Measurements from ENCODE around the gene MTCH2.

MTCH2 gene

DNA sequence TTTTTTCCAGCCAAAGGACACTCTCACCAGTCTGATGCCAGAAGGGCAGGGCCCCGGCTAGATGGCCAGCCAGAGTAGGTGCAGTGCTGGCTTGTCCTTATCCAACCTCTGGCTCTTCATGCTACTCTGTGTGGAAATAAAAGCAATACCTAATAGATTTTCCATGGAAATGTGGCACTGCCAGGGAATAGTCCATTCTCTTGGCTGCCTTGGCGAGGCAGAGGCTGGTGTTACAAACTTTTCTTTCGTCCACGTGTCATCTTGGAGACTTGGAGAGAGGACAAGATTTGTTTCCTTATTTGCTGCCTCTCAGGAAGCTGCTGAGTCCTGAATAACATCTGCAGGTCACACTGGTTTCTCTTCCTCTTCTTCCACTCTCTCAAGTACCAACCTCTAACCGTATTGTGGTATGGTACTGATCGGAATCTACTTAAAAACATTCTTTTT is 31.0 kb downstream of the MTCH2 start:
- H3K27ac Mint-ChIP-seq = no peak overlapping the region
- H3K9me3 Mint-ChIP-seq (ENCODE audit: low read depth) = no peaks in the 10 kb centered on the region
- H3K36me3 Mint-ChIP-seq = no peaks in the 10 kb centered on the region
- no peak overlapping the region for H3K4me3 Mint-ChIP-seq
- H3K4me1 Mint-ChIP-seq (ENCODE audit: low read depth) = no peaks in the 10 kb centered on the region
- H3K27me3 Mint-ChIP-seq = no peaks in the 10 kb centered on the region

DNA sequence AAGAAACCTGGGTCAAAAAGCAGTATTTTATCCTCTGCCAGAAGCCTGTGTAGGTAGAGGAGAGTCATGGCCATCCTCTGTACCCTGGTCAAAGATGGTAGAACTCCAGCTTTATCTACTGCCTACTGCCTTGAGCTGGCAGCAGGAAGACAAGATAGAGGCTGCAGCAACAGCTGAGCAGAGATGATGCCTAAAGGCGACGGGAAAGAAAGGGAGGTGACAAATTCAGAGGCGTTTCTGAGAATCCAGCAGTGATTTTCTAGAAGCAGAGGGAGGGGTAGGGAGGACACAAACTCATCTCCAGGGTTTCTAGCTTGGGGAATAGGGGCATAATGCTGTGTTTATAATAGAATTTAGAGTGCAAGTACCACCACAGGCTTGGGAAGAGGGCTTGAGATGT is 32.7 kb downstream of the MTCH2 start:
- no peaks in the 10 kb centered on the region for H3K27me3 Mint-ChIP-seq
- H3K9me3 Mint-ChIP-seq (ENCODE audit: low read depth) = no peaks in the 10 kb centered on the region
- H3K27ac Mint-ChIP-seq = no peak overlapping the region

DNA sequence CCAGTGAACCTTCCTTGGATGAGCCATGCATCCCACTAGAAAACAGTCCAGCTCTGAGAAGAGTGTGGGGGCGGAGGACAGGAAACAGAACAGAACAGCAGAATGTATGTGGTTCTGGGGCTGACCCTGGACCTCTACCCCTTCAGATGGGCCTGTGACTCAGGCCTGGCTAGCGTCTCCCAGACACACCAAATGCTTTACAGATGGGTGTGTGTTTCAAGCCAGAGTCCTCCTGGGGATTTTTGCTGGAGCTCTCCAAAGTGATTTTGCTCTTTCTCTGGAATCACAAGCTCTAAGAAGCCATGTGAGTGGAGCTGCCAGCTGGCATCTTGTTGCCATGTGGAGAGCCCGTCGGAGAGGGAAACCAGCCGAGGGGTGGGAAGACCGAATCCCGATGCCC is 35.0 kb downstream of the MTCH2 start:
- Mint-ChIP-seq H3K9me3 (ENCODE audit: low read depth) (no peaks in the 10 kb centered on the region), H3K27ac (no peak overlapping the region), H3K27me3 (no peaks in the 10 kb centered on the region), H3K4me3 (no peak overlapping the region), H3K36me3 (peaks cover 2% of the 10 kb centered on the region), H3K4me1 (ENCODE audit: low read depth) (no peaks in the 10 kb centered on the region)

More for the DNA sequence above, 32.7 kb downstream of the MTCH2 start:
- H3K4me1 Mint-ChIP-seq (ENCODE audit: low read depth) = no peaks in the 10 kb centered on the region
- peaks cover 2% of the 10 kb centered on the region for H3K36me3 Mint-ChIP-seq
- no peak overlapping the region for H3K4me3 Mint-ChIP-seq

- Mint-ChIP-seq H3K27me3 (no peaks in the 10 kb centered on the region), H3K4me1 (ENCODE audit: low read depth) (no peaks in the 10 kb centered on the region), H3K9me3 (ENCODE audit: low read depth) (no peaks in the 10 kb centered on the region), H3K36me3 (peaks cover 2% of the 10 kb centered on the region), H3K4me3 (no peak overlapping the region), H3K27ac (no peak overlapping the region)
Measured at GRCh38 chr11:47606731-47607130, 35.6 kb downstream of the MTCH2 start.

DNA sequence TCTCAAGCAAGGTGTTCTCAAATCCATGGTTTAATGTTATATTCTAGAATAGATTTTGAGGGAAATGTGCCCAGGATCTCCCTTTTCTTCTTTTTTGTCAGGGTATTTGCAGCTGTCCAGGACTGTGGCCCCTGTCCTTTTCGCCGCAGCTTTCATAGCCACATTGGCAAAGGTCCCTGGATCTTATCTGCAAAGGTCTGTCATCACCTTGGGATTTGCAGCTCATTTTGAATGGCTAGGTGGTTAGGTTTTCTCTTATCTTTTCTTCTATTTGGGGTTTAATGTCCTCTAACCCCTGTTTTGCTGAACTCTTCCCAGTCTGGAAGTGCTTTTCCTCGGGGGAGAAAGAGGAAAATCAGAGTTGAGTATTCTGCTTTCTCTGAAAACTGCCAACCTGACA is 36.4 kb downstream of the MTCH2 start:
- Mint-ChIP-seq H3K27me3 (no peaks in the 10 kb centered on the region), H3K36me3 (peaks cover 2% of the 10 kb centered on the region), H3K9me3 (ENCODE audit: low read depth) (no peaks in the 10 kb centered on the region), H3K4me3 (no peak overlapping the region), H3K4me1 (ENCODE audit: low read depth) (no peaks in the 10 kb centered on the region), H3K27ac (no peak overlapping the region)

GRCh38 chr11:47603295-47603694 is 39.1 kb downstream of the MTCH2 start:
- Mint-ChIP-seq H3K4me3 (no peak overlapping the region), H3K9me3 (ENCODE audit: low read depth) (no peaks in the 10 kb centered on the region), H3K27me3 (no peaks in the 10 kb centered on the region), H3K4me1 (ENCODE audit: low read depth) (no peaks in the 10 kb centered on the region), H3K27ac (no peak overlapping the region), H3K36me3 (peaks cover 2% of the 10 kb centered on the region)

- H3K4me1 Mint-ChIP-seq (ENCODE audit: low read depth) = no peaks in the 10 kb centered on the region
- H3K4me3 Mint-ChIP-seq = no peak overlapping the region
- H3K36me3 Mint-ChIP-seq = no peaks in the 10 kb centered on the region
- H3K9me3 Mint-ChIP-seq (ENCODE audit: low read depth) = no peaks in the 10 kb centered on the region
- peaks cover 5% of the 10 kb centered on the region for H3K27me3 Mint-ChIP-seq
- H3K27ac Mint-ChIP-seq = no peak overlapping the region
Measured at GRCh38 chr11:47599902-47600301, 42.5 kb downstream of the MTCH2 start.

GRCh38 chr11:47595967-47596366 is 46.4 kb downstream of the MTCH2 start:
- H3K27me3 Mint-ChIP-seq = peaks cover 22% of the 10 kb centered on the region
- no peaks in the 10 kb centered on the region for H3K9me3 Mint-ChIP-seq (ENCODE audit: low read depth)
- no peak overlapping the region for H3K27ac Mint-ChIP-seq
- H3K4me1 Mint-ChIP-seq (ENCODE audit: low read depth) = peaks cover 9% of the 10 kb centered on the region
- no peaks in the 10 kb centered on the region for H3K36me3 Mint-ChIP-seq
- H3K4me3 Mint-ChIP-seq = no peak overlapping the region

- no peaks in the 10 kb centered on the region for H3K9me3 Mint-ChIP-seq (ENCODE audit: low read depth)
- peaks cover 22% of the 10 kb centered on the region for H3K27me3 Mint-ChIP-seq
- H3K4me1 Mint-ChIP-seq (ENCODE audit: low read depth) = peaks cover 9% of the 10 kb centered on the region
- no peak overlapping the region for H3K4me3 Mint-ChIP-seq
- H3K27ac Mint-ChIP-seq = no peak overlapping the region
- H3K36me3 Mint-ChIP-seq = no peaks in the 10 kb centered on the region
Measured at GRCh38 chr11:47595029-47595428, 47.3 kb downstream of the MTCH2 start.

- peaks cover 9% of the 10 kb centered on the region for H3K4me1 Mint-ChIP-seq (ENCODE audit: low read depth)
- H3K27me3 Mint-ChIP-seq = peaks cover 22% of the 10 kb centered on the region
- no peaks in the 10 kb centered on the region for H3K36me3 Mint-ChIP-seq
- H3K27ac Mint-ChIP-seq = no peak within 1 kb of the TSS
- H3K9me3 Mint-ChIP-seq (ENCODE audit: low read depth) = no peaks in the 10 kb centered on the region
- peak within 1 kb of the TSS; percentile 44 for H3K4me3 Mint-ChIP-seq
Measured at GRCh38 chr11:47593934-47594855, 48.2 kb downstream of the MTCH2 start, which contains the start of gene C1QTNF4. C1QTNF4 (minus strand) TSS chr11:47594411; CDS start chr11:47590810, 3,601 bp downstream.

- Mint-ChIP-seq H3K27ac (no peak overlapping the region), H3K36me3 (no peaks in the 10 kb centered on the region), H3K9me3 (ENCODE audit: low read depth) (no peaks in the 10 kb centered on the region), H3K4me1 (ENCODE audit: low read depth) (peaks cover 9% of the 10 kb centered on the region), H3K27me3 (peaks cover 22% of the 10 kb centered on the region), H3K4me3 (peak overlapping the region; percentile 44)
Measured at GRCh38 chr11:47593492-47593933, 48.8 kb downstream of the MTCH2 start.

DNA sequence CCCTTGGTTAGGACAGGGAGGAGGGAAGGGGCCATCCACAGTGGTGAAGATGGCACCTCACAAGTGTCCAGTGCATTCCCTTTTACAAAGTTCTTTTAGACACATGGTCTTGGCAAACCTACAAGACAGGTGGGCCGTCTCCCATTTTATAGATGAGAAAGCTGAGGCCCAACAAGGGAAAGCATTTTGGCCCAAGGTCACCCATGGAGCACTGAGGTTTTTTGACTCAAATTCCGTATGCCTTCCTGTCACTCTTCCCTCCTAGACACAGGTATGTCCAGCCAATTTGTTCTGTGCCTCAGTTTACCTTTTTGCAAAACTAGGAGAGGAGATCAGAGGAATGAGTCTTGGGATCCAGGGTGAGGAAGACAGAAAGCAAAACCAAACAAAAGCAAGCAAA is 49.4 kb downstream of the MTCH2 start:
- Mint-ChIP-seq H3K36me3 (no peaks in the 10 kb centered on the region), H3K4me1 (ENCODE audit: low read depth) (peaks cover 9% of the 10 kb centered on the region), H3K4me3 (no peak overlapping the region), H3K27me3 (peaks cover 22% of the 10 kb centered on the region), H3K27ac (no peak overlapping the region), H3K9me3 (ENCODE audit: low read depth) (no peaks in the 10 kb centered on the region)

DNA sequence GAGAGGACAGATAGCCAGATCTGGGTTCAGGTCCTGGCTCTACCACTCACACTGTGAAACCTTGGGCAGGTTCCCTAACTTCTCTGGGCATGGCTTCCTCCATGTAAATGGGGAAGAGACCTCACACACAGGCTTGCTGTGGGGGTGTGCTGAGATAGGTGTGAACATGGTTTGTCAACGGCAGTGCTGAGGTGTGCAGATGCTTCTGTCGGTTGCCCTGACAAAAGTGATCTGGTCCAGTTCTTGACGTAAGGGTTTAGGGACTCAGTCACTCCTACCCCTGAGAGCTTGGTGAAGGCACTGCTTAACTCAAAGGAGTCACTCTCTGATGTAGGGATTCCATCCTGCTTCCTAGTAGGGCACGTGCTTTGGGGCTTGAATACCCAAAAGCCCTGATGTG is 50.1 kb downstream of the MTCH2 start:
- Mint-ChIP-seq H3K9me3 (ENCODE audit: low read depth) (no peaks in the 10 kb centered on the region), H3K4me3 (no peak overlapping the region), H3K27ac (no peak overlapping the region), H3K27me3 (peaks cover 22% of the 10 kb centered on the region), H3K4me1 (ENCODE audit: low read depth) (peaks cover 9% of the 10 kb centered on the region), H3K36me3 (no peaks in the 10 kb centered on the region)

- H3K27me3 Mint-ChIP-seq = peaks cover 22% of the 10 kb centered on the region
- H3K4me1 Mint-ChIP-seq (ENCODE audit: low read depth) = peaks cover 9% of the 10 kb centered on the region
- no peaks in the 10 kb centered on the region for H3K9me3 Mint-ChIP-seq (ENCODE audit: low read depth)
- H3K27ac Mint-ChIP-seq = no peak overlapping the region
- no peaks in the 10 kb centered on the region for H3K36me3 Mint-ChIP-seq
- no peak overlapping the region for H3K4me3 Mint-ChIP-seq
Measured at GRCh38 chr11:47591764-47592163, 50.6 kb downstream of the MTCH2 start.

DNA sequence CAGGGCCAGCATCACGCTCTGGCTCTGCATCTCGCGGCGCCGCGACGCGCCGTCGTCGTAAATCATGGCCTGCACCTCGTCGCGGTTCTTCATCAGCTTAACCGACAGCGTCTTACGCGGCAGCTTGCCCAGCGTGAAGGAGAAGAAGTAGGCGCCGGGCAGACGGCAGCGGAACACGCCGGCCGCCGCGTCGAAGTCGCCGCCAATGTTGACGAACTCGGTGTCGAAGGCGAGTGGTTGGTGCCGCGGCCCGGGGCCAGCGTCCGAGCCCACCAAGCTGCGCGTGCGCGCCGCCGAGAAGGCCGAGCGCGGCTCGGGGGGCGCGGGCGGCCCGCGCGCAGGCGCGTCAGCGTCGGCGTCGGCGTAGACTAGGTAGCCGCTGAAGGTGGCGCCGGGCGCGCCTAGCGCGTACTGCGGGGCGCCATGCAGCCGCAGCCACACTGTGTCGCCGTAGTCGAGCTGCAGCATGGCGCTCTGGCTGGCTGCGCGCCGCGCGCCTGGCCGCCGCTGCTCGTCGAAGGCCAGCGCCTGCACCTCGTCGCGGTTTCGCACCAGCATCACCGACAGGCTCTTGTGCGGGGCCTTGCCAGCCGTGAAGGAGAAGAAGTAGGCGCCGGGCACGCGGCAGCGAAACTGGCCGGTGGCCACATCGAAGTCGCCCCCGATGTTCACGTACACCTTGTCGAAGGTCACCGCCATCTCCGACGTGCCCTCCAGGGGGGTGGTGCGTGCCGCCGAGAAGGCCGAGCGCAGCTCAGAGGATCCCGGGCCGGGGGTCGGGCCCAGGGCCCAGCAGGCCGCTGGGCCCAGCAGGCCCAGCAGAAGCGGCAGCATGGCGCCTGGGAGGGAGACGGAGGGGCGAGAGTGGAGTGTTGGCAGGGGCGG is 52.1 kb downstream of the MTCH2 start:
- Mint-ChIP-seq H3K27ac (no peak overlapping the region), H3K4me1 (ENCODE audit: low read depth) (peaks cover 9% of the 10 kb centered on the region), H3K4me3 (no peak overlapping the region), H3K36me3 (no peaks in the 10 kb centered on the region), H3K9me3 (ENCODE audit: low read depth) (no peaks in the 10 kb centered on the region), H3K27me3 (peaks cover 17% of the 10 kb centered on the region)

All from activated naive CD8-positive, alpha-beta T cell (primary cell).